ENCODE measurements around the gene BIRC7.

BIRC7 gene

DNA sequence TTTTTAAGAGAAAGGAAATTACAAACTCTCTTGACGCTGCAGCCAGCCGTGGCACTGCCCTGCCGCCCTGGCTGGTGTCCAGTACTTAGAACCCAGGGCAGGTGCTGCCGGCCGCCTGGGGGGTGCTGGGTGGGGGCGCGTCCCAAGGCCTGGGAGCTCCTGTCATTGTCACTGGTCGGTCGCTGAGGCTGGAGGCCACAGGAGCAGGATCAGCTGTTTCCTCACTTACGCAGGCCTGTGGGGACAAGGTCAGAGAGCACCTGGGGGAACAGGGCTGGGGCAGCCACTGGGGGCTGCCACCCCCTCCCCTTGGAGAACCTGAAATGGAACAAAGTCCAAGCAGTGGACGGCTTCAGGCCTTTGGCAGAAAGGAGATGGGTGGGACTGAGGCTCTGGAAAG lies 5.6 kb downstream of the BIRC7 start:
- TF ChIP-seq, protein P1, sequence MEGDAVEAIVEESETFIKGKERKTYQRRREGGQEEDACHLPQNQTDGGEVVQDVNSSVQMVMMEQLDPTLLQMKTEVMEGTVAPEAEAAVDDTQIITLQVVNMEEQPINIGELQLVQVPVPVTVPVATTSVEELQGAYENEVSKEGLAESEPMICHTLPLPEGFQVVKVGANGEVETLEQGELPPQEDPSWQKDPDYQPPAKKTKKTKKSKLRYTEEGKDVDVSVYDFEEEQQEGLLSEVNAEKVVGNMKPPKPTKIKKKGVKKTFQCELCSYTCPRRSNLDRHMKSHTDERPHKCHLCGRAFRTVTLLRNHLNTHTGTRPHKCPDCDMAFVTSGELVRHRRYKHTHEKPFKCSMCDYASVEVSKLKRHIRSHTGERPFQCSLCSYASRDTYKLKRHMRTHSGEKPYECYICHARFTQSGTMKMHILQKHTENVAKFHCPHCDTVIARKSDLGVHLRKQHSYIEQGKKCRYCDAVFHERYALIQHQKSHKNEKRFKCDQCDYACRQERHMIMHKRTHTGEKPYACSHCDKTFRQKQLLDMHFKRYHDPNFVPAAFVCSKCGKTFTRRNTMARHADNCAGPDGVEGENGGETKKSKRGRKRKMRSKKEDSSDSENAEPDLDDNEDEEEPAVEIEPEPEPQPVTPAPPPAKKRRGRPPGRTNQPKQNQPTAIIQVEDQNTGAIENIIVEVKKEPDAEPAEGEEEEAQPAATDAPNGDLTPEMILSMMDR (IDR thresholded peaks at IDR 0.05; ENCODE audit: insufficient read depth, missing control alignments), result no peak
- no peak for FAIRE-seq
- no peak for DNase-seq (ENCODE audit: insufficient read length, low spot score)

DNA sequence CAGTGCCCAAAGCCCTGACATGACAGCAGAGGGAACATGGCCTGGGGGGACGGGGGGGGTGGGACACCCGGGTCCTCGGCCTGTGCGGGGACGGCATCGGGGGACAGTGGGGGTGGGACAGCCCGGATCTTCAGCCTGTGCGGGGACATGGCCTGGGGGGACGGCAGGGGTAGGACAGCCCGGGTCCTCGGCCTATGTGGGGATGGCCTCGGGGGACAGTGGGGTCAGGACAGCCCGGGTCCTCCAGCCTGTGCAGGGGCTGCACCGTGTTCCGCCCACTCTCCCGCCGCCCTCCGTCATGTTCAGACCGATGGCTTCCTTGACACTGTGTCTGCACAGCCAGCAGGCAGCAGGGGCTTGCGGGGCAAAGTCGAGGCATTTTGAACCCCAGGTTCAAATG lies 7.0 kb downstream of the BIRC7 start:
- TF ChIP-seq, protein P1 (IDR thresholded peaks at IDR 0.05; ENCODE audit: insufficient read depth, missing control alignments), result no peak
- DNase-seq (ENCODE audit: insufficient read length, low spot score) (no peak), FAIRE-seq (no peak)

DNA sequence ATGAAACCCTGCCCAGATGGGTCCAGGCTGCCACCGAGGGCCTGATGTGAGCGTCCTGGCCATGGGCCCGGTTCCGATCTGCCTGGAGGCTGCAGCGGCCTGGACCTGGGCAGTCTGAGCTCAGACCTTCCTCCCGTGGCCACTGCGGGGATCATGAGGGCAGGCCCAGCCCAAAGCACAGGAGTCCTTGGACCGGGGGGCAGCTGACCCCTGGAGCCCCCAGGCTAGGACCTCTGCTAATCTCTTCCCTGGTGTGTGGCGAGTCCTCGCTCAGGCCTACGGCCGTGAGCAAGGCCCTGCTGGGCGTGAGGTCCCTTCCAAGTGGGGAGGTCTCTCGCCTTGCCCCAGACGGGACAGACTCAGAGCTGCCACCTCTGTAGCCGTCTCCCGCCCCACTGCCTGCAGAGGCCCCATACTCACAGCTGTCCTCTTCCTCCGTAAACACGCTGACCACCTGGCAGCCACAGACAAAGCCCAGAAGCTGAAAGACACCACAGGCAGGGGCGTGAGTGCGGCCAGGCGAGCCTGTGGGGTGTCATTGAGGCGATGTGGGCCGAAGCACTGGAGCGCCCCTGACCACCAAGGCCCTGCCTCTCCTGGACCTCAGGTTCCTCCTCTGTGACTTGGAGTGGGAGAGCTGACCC lies 8.0 kb downstream of the BIRC7 start:
- FAIRE-seq, result no peak
- TF ChIP-seq, protein P1 (IDR thresholded peaks at IDR 0.05; ENCODE audit: insufficient read depth, missing control alignments), result no peak

DNA sequence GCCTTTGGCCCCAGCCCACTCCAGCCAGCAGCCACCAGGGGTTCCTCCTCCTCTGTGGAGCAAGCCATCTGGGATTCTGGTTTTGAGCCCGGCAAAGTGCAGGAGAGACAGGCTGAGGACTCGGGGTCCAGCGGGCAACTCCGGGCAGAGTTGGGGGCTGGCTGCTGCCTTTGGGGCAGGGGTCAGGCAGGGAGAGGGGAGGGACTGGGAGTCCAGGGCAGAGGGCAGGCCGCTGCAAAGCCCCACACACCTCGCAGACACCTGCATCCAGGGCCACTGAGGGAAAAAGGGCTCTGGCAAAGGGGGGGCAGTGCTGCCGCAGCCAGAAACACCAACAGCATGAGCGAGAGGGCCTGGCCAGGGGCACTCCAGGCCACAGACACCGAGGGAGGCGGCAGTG lies 8.8 kb downstream of the BIRC7 start:
- TF ChIP-seq, protein P1 (IDR thresholded peaks at IDR 0.05; ENCODE audit: insufficient read depth, missing control alignments), result no peak
- no peak for DNase-seq (ENCODE audit: insufficient read length, low spot score)
- no peak for FAIRE-seq

More for the DNA sequence above, 8.0 kb downstream of the BIRC7 start:
- no peak for DNase-seq (ENCODE audit: insufficient read length, low spot score)

DNA sequence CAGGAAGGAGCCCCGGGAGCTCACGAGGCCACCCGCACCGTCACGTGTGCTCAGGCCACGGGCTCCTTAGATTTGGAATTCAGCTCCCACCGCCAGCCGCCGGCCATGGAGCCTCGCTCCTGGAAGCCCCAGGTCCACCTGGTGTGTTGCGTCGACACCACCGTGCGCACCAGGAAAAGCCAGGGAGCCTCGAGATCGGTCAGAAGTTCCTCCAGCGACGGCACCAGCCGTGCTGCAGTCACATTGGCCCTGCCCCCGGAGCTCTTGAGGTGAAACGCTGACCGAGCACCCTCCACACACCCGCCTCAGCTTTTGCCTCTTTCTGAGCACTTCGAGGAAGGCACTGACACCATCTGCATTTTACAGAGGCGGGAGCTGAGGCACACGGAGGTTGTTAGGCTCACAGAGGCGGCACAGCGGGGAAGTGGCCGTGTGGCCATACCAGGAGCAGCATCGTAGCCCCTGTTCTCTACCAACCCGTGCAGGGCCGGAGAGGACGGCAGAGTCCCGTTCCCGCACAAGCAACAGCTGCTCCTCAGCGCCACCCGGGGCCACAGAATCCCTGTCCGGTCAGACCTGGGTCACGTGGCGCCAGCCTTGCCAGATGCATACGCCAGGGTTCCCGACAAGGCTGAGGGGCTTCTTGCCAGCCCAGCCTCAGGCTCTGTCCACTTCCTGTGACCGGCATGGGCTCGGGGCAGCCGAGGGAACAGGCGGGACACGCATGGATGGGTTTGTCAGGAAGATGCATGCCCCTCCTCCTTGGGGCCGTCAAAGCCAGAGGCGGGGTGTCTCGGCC lies 11.0 kb downstream of the BIRC7 start:
- FAIRE-seq, result no peak

DNA sequence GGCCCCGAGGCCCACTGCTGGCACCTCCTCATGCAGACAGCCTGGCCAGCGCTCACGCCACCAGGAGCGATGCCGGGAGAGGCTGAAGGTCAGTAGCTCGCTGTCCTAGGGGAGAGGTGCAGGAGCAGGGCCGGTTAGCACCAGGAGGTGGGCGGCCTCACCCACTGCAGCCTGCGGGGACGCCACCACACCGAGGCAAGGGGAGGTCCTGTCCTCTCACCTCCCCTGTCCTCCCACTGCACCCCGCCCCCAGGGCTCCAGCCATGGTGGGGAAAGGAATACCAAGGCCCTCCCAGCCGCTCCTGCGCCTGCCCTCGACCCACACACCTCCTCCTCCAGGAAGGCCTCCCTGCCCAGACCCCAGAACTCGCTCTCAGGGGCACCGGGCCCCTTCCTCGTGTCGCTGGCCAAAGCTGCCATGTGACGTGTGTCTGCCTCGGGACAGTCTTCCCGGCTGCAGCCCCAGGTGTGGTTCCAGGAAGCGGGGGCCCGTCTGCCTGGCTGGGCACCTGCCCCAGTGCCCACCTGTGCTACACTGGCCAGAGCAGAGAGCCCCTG lies 12.0 kb downstream of the BIRC7 start:
- no peak for FAIRE-seq
- TF ChIP-seq, protein P1 (IDR thresholded peaks at IDR 0.05; ENCODE audit: insufficient read depth, missing control alignments), result no peak
- no peak for DNase-seq (ENCODE audit: insufficient read length, low spot score)

More for the DNA sequence above, 11.0 kb downstream of the BIRC7 start:
- TF ChIP-seq, protein P1 (IDR thresholded peaks at IDR 0.05; ENCODE audit: insufficient read depth, missing control alignments), result no peak
- no peak for DNase-seq (ENCODE audit: insufficient read length, low spot score)
